ENCODE data around the gene GCGR. TPM values are rescaled to one million over a fixed set of nuclear protein-coding genes. Genes with fewer than 3 reads are reported as not detected.

GCGR gene
- total and polyA plus RNA-seq, 2 of the 13 experiments (the other 11 are each of a cell fraction or from before 2014, with no cell fraction given) = 0.04 to 0.13 TPM

- TF ChIP-seq HNF4G (IDR thresholded peaks at IDR 0.05; ENCODE audit: borderline replicate concordance, low read depth, low read length) (no peak), HNF4G (CRISPR knock-in tag; IDR thresholded peaks at IDR 0.05; ENCODE audit: borderline replicate concordance, low read depth) (peak; percentile 77), ZNF343 (CRISPR knock-in tag; IDR thresholded peaks at IDR 0.05) (peak; percentile 38; the same call in 1 of the 2 replicates), SP2 (CRISPR knock-in tag; IDR thresholded peaks at IDR 0.05) (peak; percentile 93), GATAD2A (CRISPR knock-in tag; IDR thresholded peaks at IDR 0.05) (peak; percentile 67), RNF219 (CRISPR knock-in tag; IDR thresholded peaks at IDR 0.05) (no peak; the same call in 1 of the 2 replicates), RCOR2 (CRISPR knock-in tag; IDR thresholded peaks at IDR 0.05) (no peak), CHD4 (IDR thresholded peaks at IDR 0.05; ENCODE audit: borderline replicate concordance, low read length) (no peak), KLF6 (CRISPR knock-in tag; IDR thresholded peaks at IDR 0.05) (peak; percentile 93; the same call in 1 of the 2 replicates), RXRA (CRISPR knock-in tag; IDR thresholded peaks at IDR 0.05) (peak; percentile 80), ZNF260 (CRISPR knock-in tag; IDR thresholded peaks at IDR 0.05; ENCODE audit: borderline replicate concordance, low read depth) (no peak), IRF1 (CRISPR knock-in tag; IDR thresholded peaks at IDR 0.05; ENCODE audit: low read depth) (no peak), SIX4 (CRISPR knock-in tag; IDR thresholded peaks at IDR 0.05) (peak; percentile 57; the same call in 1 of the 2 replicates), PAXIP1 (CRISPR knock-in tag; conservative IDR thresholded peaks at IDR 0.05) (peak; percentile 54; the same call in 1 of the 2 replicates), KMT2A (CRISPR knock-in tag; IDR thresholded peaks at IDR 0.05) (peak; percentile 97), ZNF660 (CRISPR knock-in tag; IDR thresholded peaks at IDR 0.05; ENCODE audit: borderline replicate concordance, low read depth) (no peak), RNF2 (conservative IDR thresholded peaks at IDR 0.05; ENCODE audit: low read depth) (peak; percentile 85; the same call in 1 of the 2 replicates), CREB3 (CRISPR knock-in tag; IDR thresholded peaks at IDR 0.05) (no peak), KLF13 (CRISPR knock-in tag; IDR thresholded peaks at IDR 0.05) (peak; percentile 65), POLR2G (IDR thresholded peaks at IDR 0.05; ENCODE audit: low read depth, low read length) (peak; percentile 95), TCF7L2 (IDR thresholded peaks at IDR 0.05; ENCODE audit: low read depth, low read length) (no peak), ZNF670 (CRISPR knock-in tag; IDR thresholded peaks at IDR 0.05; ENCODE audit: borderline replicate concordance) (peak; percentile 86), ATAD3A (CRISPR knock-in tag; IDR thresholded peaks at IDR 0.05) (no peak), HNRNPUL1 (IDR thresholded peaks at IDR 0.05; ENCODE audit: low read depth, low read length) (no peak)
Measured at GRCh38 chr17:81860756-81861568, 57.0 kb downstream of the GCGR start (continued).

Data from HepG2 (cell line).